ENCODE results near the gene IL4I1.

Gene IL4I1

GRCh38 chr19:49884109-49884508 is 12.6 kb downstream of the IL4I1 start:
- H3K36me3 Mint-ChIP-seq (ENCODE audit: low read depth), result peaks cover 59% of the 10 kb centered on the region
- TF ChIP-seq CTCF (IDR thresholded peaks at IDR 0.05; ENCODE audit: unreplicated experiment in 3 of 3), result no peak
- H3K4me1 Mint-ChIP-seq, result no peaks in the 10 kb centered on the region
- no peak overlapping the region for H3K27ac Mint-ChIP-seq
- H3K27me3 Mint-ChIP-seq (ENCODE audit: low read depth), result no peaks in the 10 kb centered on the region
- H3K4me3 Mint-ChIP-seq, result no peak overlapping the region
- no peaks in the 10 kb centered on the region for H3K9me3 Mint-ChIP-seq

GRCh38 chr19:49883094-49883493 is 13.6 kb downstream of the IL4I1 start:
- H3K4me3 Mint-ChIP-seq, result no peak overlapping the region
- TF ChIP-seq CTCF (IDR thresholded peaks at IDR 0.05; ENCODE audit: unreplicated experiment in 3 of 3), result no peak
- H3K36me3 Mint-ChIP-seq (ENCODE audit: low read depth), result peaks cover 66% of the 10 kb centered on the region
- H3K9me3 Mint-ChIP-seq, result no peaks in the 10 kb centered on the region
- H3K27me3 Mint-ChIP-seq (ENCODE audit: low read depth), result no peaks in the 10 kb centered on the region
- H3K4me1 Mint-ChIP-seq, result peaks cover 2% of the 10 kb centered on the region
- H3K27ac Mint-ChIP-seq, result no peak overlapping the region

- Mint-ChIP-seq H3K9me3 (no peaks in the 10 kb centered on the region), H3K27ac (no peak overlapping the region), H3K27me3 (ENCODE audit: low read depth) (no peaks in the 10 kb centered on the region), H3K36me3 (ENCODE audit: low read depth) (peaks cover 68% of the 10 kb centered on the region), H3K4me3 (no peak overlapping the region), H3K4me1 (peaks cover 4% of the 10 kb centered on the region)
- no peak for TF ChIP-seq CTCF (IDR thresholded peaks at IDR 0.05; ENCODE audit: unreplicated experiment in 3 of 3)
Observed at GRCh38 chr19:49882643-49883042, 14.0 kb downstream of the IL4I1 start.

- Mint-ChIP-seq H3K27ac (no peak overlapping the region), H3K4me3 (peak overlapping the region in 1 of 3 experiments; percentile 42), H3K27me3 (ENCODE audit: low read depth) (no peaks in the 10 kb centered on the region), H3K36me3 (ENCODE audit: low read depth) (peaks cover 68% of the 10 kb centered on the region), H3K9me3 (no peaks in the 10 kb centered on the region), H3K4me1 (peaks cover 4% of the 10 kb centered on the region)
- TF ChIP-seq CTCF (IDR thresholded peaks at IDR 0.05; ENCODE audit: unreplicated experiment in 3 of 3), result no peak
Observed at GRCh38 chr19:49881672-49882394, 14.9 kb downstream of the IL4I1 start.

GRCh38 chr19:49881186-49881585 is 15.5 kb downstream of the IL4I1 start:
- Mint-ChIP-seq H3K9me3 (no peaks in the 10 kb centered on the region), H3K4me1 (peaks cover 4% of the 10 kb centered on the region), H3K27ac (no peak overlapping the region), H3K36me3 (ENCODE audit: low read depth) (peaks cover 64% of the 10 kb centered on the region), H3K4me3 (peak overlapping the region in 1 of 3 experiments; percentile 42), H3K27me3 (ENCODE audit: low read depth) (no peaks in the 10 kb centered on the region)
- TF ChIP-seq CTCF (IDR thresholded peaks at IDR 0.05; ENCODE audit: unreplicated experiment in 3 of 3), result no peak
